22Rv1 (cell line): ENCODE results near the gene PGAM2.

Experiments
- H3K27ac ChIP-seq: fragments of 450-650 bp; 2 replicates; pipeline ENCODE4 v1.5.1; 2017
- CTCF ChIP-seq: fragments of 450-650 bp; IDR thresholded peaks from 2 replicates; pipeline ENCODE4 v1.5.1; 2017; ENCODE audit warnings: mild to moderate bottlenecking
- ZFX ChIP-seq: fragments of 450-650 bp; IDR thresholded peaks from 2 replicates; pipeline ENCODE4 v1.6.1; 2017; ENCODE audit warnings: antibody characterized with exemption, borderline replicate concordance

The PGAM2 gene

GRCh38 chr7:44106311-44107065 lies 41.1 kb upstream of the PGAM2 start:
- H3K27ac ChIP-seq = no peak overlapping the region
- TF ChIP-seq CTCF (no peak), ZFX (no peak)

- TF ChIP-seq CTCF = no peak
- no peak for TF ChIP-seq ZFX
- no peak overlapping the region for H3K27ac ChIP-seq
Measured at GRCh38 chr7:44105832-44106231, 40.5 kb upstream of the PGAM2 start.

GRCh38 chr7:44104860-44105771 lies 39.7 kb upstream of the PGAM2 start:
- H3K27ac ChIP-seq = no peak overlapping the region
- no peak for TF ChIP-seq CTCF
- TF ChIP-seq ZFX = no peak

- TF ChIP-seq CTCF (no peak), ZFX (no peak)
- H3K27ac ChIP-seq = no peak within 1 kb of the TSS
Measured at GRCh38 chr7:44103923-44104859, 38.8 kb upstream of the PGAM2 start, which contains the start of gene AEBP1. TSS of gene AEBP1 (plus strand) at chr7:44104345. CDS start at chr7:44104666, 321 bp downstream.

- H3K27ac ChIP-seq = no peak overlapping the region
- TF ChIP-seq CTCF (no peak), ZFX (no peak)
Measured at GRCh38 chr7:44103566-44103922, 38.2 kb upstream of the PGAM2 start.

GRCh38 chr7:44102846-44103565 lies 37.6 kb upstream of the PGAM2 start:
- TF ChIP-seq ZFX (no peak), CTCF (no peak)
- no peak overlapping the region for H3K27ac ChIP-seq
